GM18508 (cell line): Measurements from ENCODE around the gene OXLD1.

Source experiments
- ATAC-seq: cut with Tn5 transposase; IDR thresholded peaks from one replicate; pipeline ENCODE4 v1.9.1; 2021; ENCODE audit warnings: moderate number of reproducible peaks; ENCODE audit not compliant: insufficient read depth, unreplicated experiment

The OXLD1 gene

GRCh38 chr17:81702934-81703746 lies 36.7 kb upstream of the OXLD1 start, which contains the start of gene MRPL12:
TSS of gene MRPL12 (plus strand) at chr17:81703367. CDS start at chr17:81703502, 135 bp downstream.
- ATAC-seq: no peak

DNA sequence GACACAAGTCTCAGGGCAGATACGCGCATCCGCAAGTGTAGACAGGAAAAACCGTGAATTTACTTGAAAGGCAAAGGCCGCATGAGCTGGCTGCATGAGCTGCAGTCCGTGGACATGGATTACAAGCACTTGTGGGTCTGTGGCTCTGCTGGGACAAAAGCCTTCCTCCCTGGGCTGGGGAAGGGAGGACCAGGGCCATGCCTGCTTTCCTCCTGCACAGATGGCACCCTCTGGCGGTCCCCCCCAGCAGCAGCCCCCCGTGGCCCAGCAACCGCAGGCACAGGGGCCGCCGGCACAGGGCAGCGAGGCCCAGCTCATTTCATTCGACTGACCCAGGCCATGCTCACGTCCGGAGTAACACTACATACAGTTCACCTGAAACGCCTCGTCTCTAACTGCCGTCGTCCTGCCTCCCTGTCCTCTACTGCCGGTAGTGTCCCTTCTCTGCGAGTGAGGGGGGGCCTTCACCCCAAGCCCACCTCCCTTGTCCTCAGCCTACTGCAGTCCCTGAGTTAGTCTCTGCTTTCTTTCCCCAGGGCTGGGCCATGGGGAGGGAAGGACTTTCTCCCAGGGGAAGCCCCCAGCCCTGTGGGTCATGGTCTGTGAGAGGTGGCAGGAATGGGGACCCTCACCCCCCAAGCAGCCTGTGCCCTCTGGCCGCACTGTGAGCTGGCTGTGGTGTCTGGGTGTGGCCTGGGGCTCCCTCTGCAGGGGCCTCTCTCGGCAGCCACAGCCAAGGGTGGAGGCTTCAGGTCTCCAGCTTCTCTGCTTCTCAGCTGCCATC lies 35.1 kb upstream of the OXLD1 start:
- no peak for ATAC-seq

DNA sequence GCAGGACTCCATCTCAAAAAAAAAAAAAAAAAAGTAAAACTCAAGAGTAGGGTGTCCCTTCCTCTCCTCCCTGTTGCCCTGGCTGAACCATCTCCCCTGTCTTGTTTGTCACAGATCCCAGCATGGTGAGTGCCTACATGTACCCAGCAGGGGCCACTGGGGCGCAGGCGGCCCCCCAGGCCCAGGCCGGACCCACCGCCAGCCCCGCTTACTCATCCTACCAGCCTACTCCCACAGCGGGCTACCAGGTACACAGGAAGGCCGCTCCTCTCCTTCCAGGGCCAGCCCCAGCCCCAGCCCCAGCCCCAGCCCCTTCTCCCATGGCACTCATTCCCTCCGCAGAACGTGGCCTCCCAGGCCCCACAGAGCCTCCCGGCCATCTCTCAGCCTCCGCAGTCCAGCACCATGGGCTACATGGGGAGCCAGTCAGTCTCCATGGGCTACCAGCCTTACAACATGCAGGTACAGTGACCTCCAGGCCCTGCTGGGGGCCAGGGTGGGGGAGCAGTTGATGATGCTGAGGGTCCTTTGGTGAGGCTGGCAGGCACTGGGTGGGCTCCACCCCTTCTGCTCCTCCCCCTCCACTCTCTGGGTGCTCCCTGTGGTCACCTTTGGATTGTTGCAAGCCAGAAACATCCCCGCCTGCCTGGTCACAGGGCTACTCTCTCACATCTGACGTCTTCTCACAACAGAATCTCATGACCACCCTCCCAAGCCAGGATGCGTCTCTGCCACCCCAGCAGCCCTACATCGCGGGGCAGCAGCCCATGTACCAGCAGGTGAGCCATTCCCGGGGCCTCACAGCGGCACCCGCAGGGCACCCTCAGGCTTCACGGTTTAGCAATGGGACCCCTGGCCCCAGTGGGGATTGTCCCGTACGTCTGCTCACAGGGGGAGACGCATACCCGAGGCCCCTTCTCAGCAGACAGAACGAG lies 34.2 kb upstream of the OXLD1 start:
- ATAC-seq: no peak

- ATAC-seq: no peak
Observed at GRCh38 chr17:81697261-81698044, 31.0 kb upstream of the OXLD1 start.

GRCh38 chr17:81696218-81696941 lies 30.0 kb upstream of the OXLD1 start:
- ATAC-seq: no peak

DNA sequence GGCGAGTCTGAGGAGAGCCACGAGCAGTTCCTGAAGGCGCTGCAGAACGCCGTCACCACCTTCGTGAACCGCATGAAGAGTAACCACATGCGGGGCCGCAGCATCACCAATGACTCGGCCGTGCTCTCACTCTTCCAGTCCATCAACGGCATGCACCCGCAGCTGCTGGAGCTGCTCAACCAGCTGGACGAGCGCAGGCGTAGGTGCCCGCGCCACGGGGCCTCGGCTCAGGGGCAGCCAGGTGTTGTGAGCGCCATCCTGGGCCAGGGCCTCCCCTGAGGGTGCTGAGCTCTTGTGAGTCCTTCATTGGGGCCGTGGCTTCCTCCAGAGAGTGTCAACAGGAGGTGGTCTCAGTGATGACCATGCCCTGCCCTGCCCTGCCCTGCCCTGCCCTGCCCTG lies 29.4 kb upstream of the OXLD1 start:
- ATAC-seq: no peak

- no peak for ATAC-seq
Observed at GRCh38 chr17:81695211-81695610, 28.8 kb upstream of the OXLD1 start.

- ATAC-seq: no peak
Observed at GRCh38 chr17:81694810-81695209, 28.4 kb upstream of the OXLD1 start.

GRCh38 chr17:81693509-81694210 lies 27.3 kb upstream of the OXLD1 start:
- ATAC-seq: no peak

DNA sequence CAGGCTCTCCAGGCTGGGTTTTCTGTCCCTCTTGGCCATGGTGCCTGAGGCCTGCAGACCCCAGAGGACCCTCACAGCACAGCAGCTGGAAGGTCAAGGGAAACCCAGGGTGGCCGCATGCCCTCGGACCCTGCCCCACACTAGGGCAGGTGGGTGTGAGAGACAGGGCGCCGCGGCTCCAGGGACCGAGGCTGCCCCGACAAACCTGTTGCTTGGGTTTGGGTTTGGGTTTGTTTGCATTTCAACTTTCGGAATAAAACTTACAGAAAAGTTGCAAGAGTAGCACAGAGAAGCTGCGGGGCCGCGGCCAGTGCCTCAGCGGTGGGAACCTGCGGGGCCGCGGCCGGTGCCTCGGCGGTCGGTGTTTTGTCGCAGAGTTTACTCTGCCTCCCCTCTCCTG lies 25.2 kb upstream of the OXLD1 start:
- ATAC-seq: no peak

DNA sequence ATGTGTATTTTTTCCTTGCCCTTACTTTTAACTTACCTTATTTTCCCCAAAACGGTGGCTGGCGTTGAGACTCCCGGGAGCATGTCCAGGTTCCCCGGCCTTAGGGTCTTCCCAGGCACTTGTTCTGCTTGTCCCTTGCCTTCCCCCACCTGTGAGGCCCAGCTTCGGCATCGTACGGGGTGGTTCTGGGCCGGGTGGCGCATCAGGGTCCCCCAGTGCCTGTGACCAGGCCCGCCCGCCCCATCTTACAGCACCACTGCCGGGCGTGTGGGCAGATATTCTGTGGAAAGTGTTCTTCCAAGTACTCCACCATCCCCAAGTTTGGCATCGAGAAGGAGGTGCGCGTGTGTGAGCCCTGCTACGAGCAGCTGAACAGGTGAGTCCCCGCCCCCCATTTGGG lies 24.8 kb upstream of the OXLD1 start:
- no peak for ATAC-seq

GRCh38 chr17:81690549-81690948 lies 24.1 kb upstream of the OXLD1 start:
- no peak for ATAC-seq

DNA sequence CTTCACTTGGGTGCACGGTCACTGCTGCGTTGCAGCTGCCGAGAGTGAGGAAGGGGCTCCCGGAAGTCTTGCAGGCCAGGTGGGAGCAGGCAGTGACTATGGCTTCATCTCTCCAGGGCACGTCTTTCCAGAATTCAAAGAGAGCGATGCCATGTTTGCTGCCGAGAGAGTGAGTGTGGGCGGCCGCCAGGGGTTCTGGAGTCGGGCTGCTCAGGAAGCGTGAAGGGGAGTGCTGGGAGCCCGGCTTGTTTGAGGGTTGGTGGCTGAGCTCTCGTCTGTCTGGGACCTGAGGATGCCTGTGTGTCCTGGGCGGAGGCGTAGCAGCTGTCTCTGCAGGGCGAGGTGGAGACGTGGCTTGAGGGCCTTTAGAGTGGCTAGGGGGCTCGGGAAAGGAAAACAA lies 23.7 kb upstream of the OXLD1 start:
- no peak for ATAC-seq

- ATAC-seq: no peak
Observed at GRCh38 chr17:81688616-81689015, 22.2 kb upstream of the OXLD1 start.

DNA sequence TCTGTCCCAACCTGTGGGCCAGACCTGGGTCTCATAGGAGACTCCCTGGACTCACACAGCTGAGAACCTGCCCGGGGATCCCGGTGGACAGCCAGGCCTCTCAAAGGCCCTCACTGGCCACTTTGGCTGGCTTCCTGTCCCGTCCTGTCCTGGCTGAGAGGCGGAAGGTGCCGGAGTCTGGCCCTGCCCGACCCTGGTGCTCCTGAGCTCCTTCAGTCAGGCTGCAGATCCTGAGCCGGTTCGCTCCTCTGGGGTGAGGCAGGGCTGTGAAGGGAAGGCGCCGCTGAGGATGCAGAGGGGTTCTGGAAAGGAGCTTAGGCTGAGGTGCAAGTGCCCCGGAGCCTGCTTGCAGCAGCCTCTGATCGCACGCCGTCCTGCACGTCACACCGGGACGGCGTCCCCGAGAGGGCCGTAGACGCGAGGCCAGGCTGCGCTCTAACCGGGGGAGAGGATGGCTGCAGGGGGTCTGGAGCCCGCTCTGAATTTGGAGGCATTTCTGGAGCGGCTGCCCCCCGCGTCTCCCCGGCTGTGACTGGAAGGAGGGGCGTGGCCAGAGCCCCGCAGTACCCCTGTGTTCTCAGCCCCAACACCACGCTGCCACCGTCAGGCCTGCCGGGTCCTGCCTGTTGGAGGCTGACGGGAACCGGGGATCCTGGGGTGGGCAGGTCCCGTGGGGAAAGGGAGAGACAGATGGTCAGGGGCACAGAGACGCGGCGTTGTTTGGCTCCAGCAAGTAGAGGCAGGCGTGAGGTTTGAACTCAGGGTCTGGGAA lies 21.6 kb upstream of the OXLD1 start:
- no peak for ATAC-seq

GRCh38 chr17:81686614-81687013 lies 20.2 kb upstream of the OXLD1 start:
- ATAC-seq: no peak

- ATAC-seq: no peak
Observed at GRCh38 chr17:81685108-81685507, 18.7 kb upstream of the OXLD1 start.

DNA sequence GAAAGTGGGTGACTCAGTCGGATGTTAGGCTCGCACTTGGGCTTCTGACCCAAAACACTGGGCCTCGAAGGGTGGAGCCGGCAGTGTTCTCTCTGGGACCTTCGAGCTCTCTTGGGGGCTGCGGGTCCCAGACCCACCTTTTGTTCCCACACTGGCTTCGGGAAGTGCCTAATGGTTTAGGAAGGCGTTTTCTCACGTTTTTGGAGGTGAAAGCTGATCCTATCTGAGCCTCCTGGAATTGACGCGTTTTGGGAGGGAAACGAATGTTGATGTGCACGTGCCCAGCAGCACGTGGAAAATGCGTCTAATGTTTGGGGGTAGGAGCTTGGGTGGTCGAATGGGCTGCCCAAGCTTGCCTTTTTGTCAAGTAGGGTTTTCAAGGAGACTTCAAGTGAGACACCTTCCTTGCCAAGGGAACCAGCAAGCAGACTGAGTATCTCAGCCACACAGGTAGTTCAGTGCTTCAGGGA lies 18.1 kb upstream of the OXLD1 start:
- ATAC-seq: no peak
